ENCODE results near the gene NPM1.

DNA sequence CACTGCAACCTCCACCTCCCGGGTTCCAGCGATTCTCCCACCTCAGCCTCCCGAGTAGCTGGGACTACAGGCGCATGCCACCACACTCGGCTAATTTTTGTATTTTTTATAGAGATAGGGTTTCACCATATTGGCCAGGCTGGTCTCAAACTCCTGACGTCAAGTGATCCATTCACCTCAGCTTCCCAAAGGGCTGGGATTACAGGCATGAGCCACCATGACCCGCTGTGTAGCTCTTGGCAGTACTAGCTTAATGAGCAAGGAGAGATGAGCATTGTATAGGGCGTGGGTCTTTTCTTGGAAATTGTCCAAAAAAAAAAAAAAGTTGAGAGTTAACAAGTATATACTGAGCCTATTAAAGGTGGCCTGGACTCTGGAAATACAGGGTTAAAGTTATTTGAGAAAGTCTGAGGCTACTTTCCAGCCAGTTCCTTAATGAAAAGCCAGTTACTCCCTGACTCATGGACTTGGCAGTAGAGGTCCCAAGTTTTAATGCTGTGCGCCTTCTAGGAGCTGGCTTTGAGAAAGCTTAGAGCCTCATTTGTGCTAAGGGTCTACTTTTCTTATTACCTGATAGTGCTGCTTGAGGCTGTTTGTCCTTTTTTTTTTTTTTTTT, 27.6 kb downstream of the NPM1 start:
- TF ChIP-seq CTCF (IDR thresholded peaks at IDR 0.05) (no peak), POLR2A (IDR thresholded peaks at IDR 0.05) (no peak)
